ENCODE data around the gene EIF3D.

Gene EIF3D

GRCh38 chr22:36507518-36508010 lies 21.4 kb downstream of the EIF3D start:
- H3K9me3 ChIP-seq (ENCODE audit: control insufficient read depth, insufficient read depth, low read length), result no peaks in the 10 kb centered on the region
- peaks cover 16% of the 10 kb centered on the region for H3K36me3 ChIP-seq (ENCODE audit: control insufficient read depth, insufficient read depth, low read length)
- DNase-seq (ENCODE audit: low read depth, low spot score), result no peak
- no peak overlapping the region for H3K4me3 ChIP-seq (ENCODE audit: low read length)
- no peaks in the 10 kb centered on the region for H3K4me1 ChIP-seq (ENCODE audit: control insufficient read depth, insufficient read depth, low read length)
- no CpG with 5 or more reads among the region's 6 CpGs for WGBS (ENCODE audit: insufficient coverage, insufficient read length)
- H3K27ac ChIP-seq (ENCODE audit: low read length), result no peak overlapping the region
- H3K27me3 ChIP-seq (ENCODE audit: control insufficient read depth, insufficient read depth, low read length), result no peaks in the 10 kb centered on the region; the same call in 1 of the 2 replicates

DNA sequence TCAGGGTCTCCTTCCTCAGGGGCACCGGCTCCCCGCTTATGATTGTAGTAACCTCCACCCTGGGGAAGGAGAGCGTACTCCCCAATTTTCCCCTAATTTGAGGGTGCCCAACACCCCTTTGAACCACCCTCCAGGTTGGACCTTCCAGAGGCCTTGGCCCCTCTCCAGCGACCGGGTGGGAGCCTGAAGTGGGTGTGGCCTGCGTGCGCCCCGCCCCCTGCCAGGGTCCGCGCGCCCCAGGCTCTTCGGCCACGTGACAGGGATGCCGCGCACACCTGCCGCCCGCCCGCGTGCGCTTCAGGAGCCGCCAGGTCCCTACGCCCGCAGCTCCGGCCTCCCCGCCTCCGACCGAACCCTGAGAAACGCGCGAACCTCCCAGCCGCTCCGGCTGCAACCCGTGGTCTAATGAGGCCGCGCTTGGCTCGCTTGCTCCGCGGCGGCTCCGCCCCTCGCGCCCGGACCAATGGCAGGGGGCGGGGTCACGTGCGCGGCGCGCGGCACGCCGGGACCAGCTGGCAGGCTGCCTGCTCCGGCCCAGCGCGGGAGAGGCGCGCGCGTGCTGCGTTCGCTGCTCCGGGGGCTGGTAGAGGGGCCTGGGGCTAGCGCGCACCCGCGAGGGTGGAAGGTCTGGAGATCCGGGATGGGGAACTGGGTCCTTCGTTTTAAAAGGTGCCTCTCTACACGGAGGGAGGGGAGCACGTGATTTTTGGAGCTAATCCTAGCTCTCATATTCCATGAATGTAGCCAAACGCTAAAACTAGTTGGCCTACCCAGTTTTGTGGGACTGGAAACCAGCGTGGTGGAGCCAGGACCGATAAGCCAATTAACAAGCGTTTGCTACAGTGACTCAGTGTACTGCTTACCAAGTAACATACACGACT lies 22.1 kb downstream of the EIF3D start, which contains the start of gene FOXRED2:
Gene FOXRED2 (minus strand): TSS at position 404 of the 881 bp plus-strand sequence. CDS start 618 bp downstream, outside the sequence.
- Histone ChIP-seq H3K27me3 (ENCODE audit: control insufficient read depth, insufficient read depth, low read length) (no peaks in the 10 kb centered on the region; the same call in 1 of the 2 replicates), H3K9me3 (ENCODE audit: control insufficient read depth, insufficient read depth, low read length) (no peaks in the 10 kb centered on the region), H3K4me3 (ENCODE audit: low read length) (peak within 1 kb of the TSS; percentile 43; the same call in 1 of the 2 replicates), H3K4me1 (ENCODE audit: control insufficient read depth, insufficient read depth, low read length) (no peaks in the 10 kb centered on the region), H3K36me3 (ENCODE audit: control insufficient read depth, insufficient read depth, low read length) (peaks cover 10% of the 10 kb centered on the region), H3K27ac (ENCODE audit: low read length) (no peak within 1 kb of the TSS)
- no CpG with 5 or more reads among the region's 75 CpGs for WGBS (ENCODE audit: insufficient coverage, insufficient read length)
- peak; percentile 54 for DNase-seq (ENCODE audit: low read depth, low spot score)

- peaks cover 7% of the 10 kb centered on the region for H3K36me3 ChIP-seq (ENCODE audit: control insufficient read depth, insufficient read depth, low read length)
- no peak overlapping the region for H3K27ac ChIP-seq (ENCODE audit: low read length)
- no peaks in the 10 kb centered on the region for H3K4me1 ChIP-seq (ENCODE audit: control insufficient read depth, insufficient read depth, low read length)
- no peaks in the 10 kb centered on the region; the same call in 1 of the 2 replicates for H3K27me3 ChIP-seq (ENCODE audit: control insufficient read depth, insufficient read depth, low read length)
- no peak for DNase-seq (ENCODE audit: low read depth, low spot score)
- no peaks in the 10 kb centered on the region for H3K9me3 ChIP-seq (ENCODE audit: control insufficient read depth, insufficient read depth, low read length)
- WGBS (ENCODE audit: insufficient coverage, insufficient read length), result no CpG with 5 or more reads among the region's 60 CpGs
- peak overlapping the region; percentile 43; the same call in 1 of the 2 replicates for H3K4me3 ChIP-seq (ENCODE audit: low read length)
These were observed 22.8 kb downstream of the EIF3D start for GRCh38 chr22:36505998-36506635.

- DNase-seq (ENCODE audit: low read depth, low spot score), result no peak
- whole genome bisulfite sequencing (ENCODE audit: insufficient coverage, insufficient read length), result no CpG with 5 or more reads among the region's 30 CpGs
- Histone ChIP-seq H3K4me3 (ENCODE audit: low read length) (no peak overlapping the region), H3K36me3 (ENCODE audit: control insufficient read depth, insufficient read depth, low read length) (peaks cover 17% of the 10 kb centered on the region), H3K27me3 (ENCODE audit: control insufficient read depth, insufficient read depth, low read length) (no peaks in the 10 kb centered on the region), H3K27ac (ENCODE audit: low read length) (no peak overlapping the region), H3K9me3 (ENCODE audit: control insufficient read depth, insufficient read depth, low read length) (no peaks in the 10 kb centered on the region), H3K4me1 (ENCODE audit: control insufficient read depth, insufficient read depth, low read length) (no peaks in the 10 kb centered on the region)
These were observed 30.9 kb downstream of the EIF3D start for GRCh38 chr22:36497910-36498665.

- DNase-seq (ENCODE audit: low read depth, low spot score), result no peak
- no CpG with 5 or more reads among the region's 16 CpGs for WGBS (ENCODE audit: insufficient coverage, insufficient read length)
These were observed 35.3 kb downstream of the EIF3D start for GRCh38 chr22:36493690-36494110.

GRCh38 chr22:36492109-36492508 lies 36.9 kb downstream of the EIF3D start:
- Histone ChIP-seq H3K4me1 (ENCODE audit: control insufficient read depth, insufficient read depth, low read length) (no peaks in the 10 kb centered on the region), H3K9me3 (ENCODE audit: control insufficient read depth, insufficient read depth, low read length) (no peaks in the 10 kb centered on the region), H3K27me3 (ENCODE audit: control insufficient read depth, insufficient read depth, low read length) (no peaks in the 10 kb centered on the region), H3K36me3 (ENCODE audit: control insufficient read depth, insufficient read depth, low read length) (peaks cover 19% of the 10 kb centered on the region; the same call in 1 of the 2 replicates), H3K27ac (ENCODE audit: low read length) (no peak overlapping the region), H3K4me3 (ENCODE audit: low read length) (no peak overlapping the region)
- WGBS (ENCODE audit: insufficient coverage, insufficient read length), result no CpG with 5 or more reads among the region's 5 CpGs
- no peak for DNase-seq (ENCODE audit: low read depth, low spot score)

More at GRCh38 chr22:36493690-36494110, 35.3 kb downstream of the EIF3D start:
- H3K4me1 ChIP-seq (ENCODE audit: control insufficient read depth, insufficient read depth, low read length), result no peaks in the 10 kb centered on the region
- no peaks in the 10 kb centered on the region for H3K9me3 ChIP-seq (ENCODE audit: control insufficient read depth, insufficient read depth, low read length)
- H3K36me3 ChIP-seq (ENCODE audit: control insufficient read depth, insufficient read depth, low read length), result peaks cover 29% of the 10 kb centered on the region
- H3K27me3 ChIP-seq (ENCODE audit: control insufficient read depth, insufficient read depth, low read length), result no peaks in the 10 kb centered on the region
- H3K27ac ChIP-seq (ENCODE audit: low read length), result no peak overlapping the region
- no peak overlapping the region for H3K4me3 ChIP-seq (ENCODE audit: low read length)

DNA sequence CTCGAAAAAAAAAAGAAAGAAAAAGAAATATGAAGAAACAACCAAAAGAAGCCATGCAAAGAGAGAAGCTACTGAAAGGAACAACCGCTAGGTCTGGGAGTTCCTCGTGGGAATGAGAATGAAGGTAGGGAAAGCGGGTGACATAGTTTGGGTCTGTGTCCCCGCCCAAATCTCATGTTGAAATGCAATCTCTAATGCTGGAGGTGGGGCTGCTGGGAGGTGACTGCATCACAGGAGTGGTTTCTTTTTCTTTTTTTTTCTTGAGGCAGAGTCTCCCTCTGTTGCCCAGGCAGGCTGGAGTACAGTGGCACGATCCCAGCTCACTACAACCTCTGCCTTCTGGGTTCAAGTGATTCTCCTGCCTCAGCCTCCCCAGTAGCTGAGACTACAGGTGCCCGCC lies 37.8 kb downstream of the EIF3D start:
- Histone ChIP-seq H3K4me3 (ENCODE audit: low read length) (no peak overlapping the region), H3K36me3 (ENCODE audit: control insufficient read depth, insufficient read depth, low read length) (peaks cover 14% of the 10 kb centered on the region; the same call in 1 of the 2 replicates), H3K27me3 (ENCODE audit: control insufficient read depth, insufficient read depth, low read length) (no peaks in the 10 kb centered on the region), H3K27ac (ENCODE audit: low read length) (no peak overlapping the region), H3K9me3 (ENCODE audit: control insufficient read depth, insufficient read depth, low read length) (no peaks in the 10 kb centered on the region), H3K4me1 (ENCODE audit: control insufficient read depth, insufficient read depth, low read length) (no peaks in the 10 kb centered on the region)
- no peak for DNase-seq (ENCODE audit: low read depth, low spot score)
- WGBS (ENCODE audit: insufficient coverage, insufficient read length), result no CpG with 5 or more reads among the region's 7 CpGs

DNA sequence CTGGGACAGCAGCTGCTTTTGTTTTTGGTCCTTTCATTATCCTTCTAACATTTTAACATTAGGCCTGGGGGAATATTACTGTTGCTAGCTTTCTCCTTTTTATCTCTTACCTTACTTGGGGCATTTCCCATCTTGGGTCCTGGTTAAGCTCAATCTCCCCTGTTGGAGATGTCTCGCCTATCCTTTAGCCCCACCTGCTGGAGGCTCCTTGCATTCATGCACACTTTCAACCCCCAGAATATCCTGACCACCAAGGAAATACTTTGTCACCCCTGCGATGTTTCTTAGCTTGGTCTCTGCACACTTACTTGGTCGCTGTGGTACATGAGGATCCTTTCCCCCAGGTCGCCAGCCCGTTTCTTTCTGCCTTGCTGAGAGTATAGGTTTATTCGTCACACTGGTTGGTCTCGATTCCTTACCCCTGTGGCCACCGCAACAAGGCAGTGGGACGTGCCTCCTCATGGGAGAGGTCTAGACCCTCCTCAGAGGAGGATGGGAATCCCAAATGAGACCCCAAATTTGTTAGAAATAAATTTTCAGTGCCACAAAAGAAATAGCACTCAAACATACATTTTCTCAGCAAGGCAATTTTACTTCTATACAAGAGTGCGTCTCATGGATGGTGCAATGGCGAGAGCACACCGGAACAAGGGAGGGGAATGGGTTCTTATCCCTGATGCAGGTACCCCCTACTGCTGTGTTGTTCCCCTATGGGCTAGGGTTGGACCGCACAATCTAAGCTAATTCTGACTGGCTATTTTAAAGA lies 42.2 kb downstream of the EIF3D start:
- no CpG with 5 or more reads among the region's 13 CpGs for WGBS (ENCODE audit: insufficient coverage, insufficient read length)
- H3K9me3 ChIP-seq (ENCODE audit: control insufficient read depth, insufficient read depth, low read length), result no peaks in the 10 kb centered on the region
- no peaks in the 10 kb centered on the region for H3K27me3 ChIP-seq (ENCODE audit: control insufficient read depth, insufficient read depth, low read length)
- peaks cover 11% of the 10 kb centered on the region; the same call in 1 of the 2 replicates for H3K36me3 ChIP-seq (ENCODE audit: control insufficient read depth, insufficient read depth, low read length)
- H3K27ac ChIP-seq (ENCODE audit: low read length), result no peak overlapping the region
- no peaks in the 10 kb centered on the region for H3K4me1 ChIP-seq (ENCODE audit: control insufficient read depth, insufficient read depth, low read length)
- DNase-seq (ENCODE audit: low read depth, low spot score), result no peak
- H3K4me3 ChIP-seq (ENCODE audit: low read length), result no peak overlapping the region

DNA sequence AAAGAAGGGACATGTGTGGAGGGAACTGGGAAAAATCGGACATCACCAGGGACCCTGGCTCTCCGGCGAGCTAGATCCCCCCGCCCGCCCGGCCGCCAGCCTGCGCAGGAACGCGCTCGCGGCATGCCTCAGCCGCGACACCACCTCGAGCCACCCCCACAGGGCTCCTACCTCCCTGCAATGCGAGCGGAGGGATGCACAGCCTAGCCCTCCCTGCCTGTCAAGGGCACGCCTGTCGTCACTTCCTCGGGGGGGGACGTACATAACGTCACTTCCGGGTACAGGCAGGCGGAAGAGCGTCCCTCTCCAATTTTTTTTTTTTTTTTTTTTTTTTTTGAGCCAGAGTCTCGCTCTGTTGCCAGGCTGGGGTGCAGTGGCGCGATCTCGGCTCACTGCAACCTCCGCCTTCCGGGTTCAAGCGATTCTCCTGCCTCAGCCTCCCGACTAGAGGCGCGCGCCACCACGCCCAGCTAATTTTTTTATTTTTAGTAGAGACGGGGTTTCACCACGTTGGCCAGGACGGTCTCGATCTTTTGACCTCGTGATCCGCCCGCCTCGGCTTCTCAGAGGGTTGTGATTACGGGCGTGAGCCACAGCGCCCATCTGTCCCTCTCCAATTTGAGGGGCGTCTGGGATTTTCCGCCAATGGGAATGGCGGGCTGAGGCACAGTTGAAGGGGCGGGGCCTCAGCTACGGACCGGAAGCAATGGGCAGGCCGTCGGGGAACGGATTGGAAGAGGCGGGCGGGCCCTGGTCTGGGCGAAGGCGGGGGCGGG lies 47.4 kb downstream of the EIF3D start, which contains the start of gene TXN2:
Gene TXN2 (minus strand): TSS at position 248 of the 776 bp plus-strand sequence. CDS start 803 bp downstream, outside the sequence.
- no peaks in the 10 kb centered on the region for H3K27me3 ChIP-seq (ENCODE audit: control insufficient read depth, insufficient read depth, low read length)
- 0 out of 2 replicates have a peak, but pooled peaks cover 4% of the 10 kb centered on the region for H3K36me3 ChIP-seq (ENCODE audit: control insufficient read depth, insufficient read depth, low read length)
- H3K4me1 ChIP-seq (ENCODE audit: control insufficient read depth, insufficient read depth, low read length), result no peaks in the 10 kb centered on the region
- no peaks in the 10 kb centered on the region for H3K9me3 ChIP-seq (ENCODE audit: control insufficient read depth, insufficient read depth, low read length)
- H3K27ac ChIP-seq (ENCODE audit: low read length), result no peak within 1 kb of the TSS
- WGBS (ENCODE audit: insufficient coverage, insufficient read length), result no CpG with 5 or more reads among the region's 62 CpGs
- peak within 1 kb of the TSS; percentile 90; the same call in 1 of the 2 replicates for H3K4me3 ChIP-seq (ENCODE audit: low read length)
- DNase-seq (ENCODE audit: low read depth, low spot score), result peak; percentile 78
